Gastroesophageal sphincter (tissue), 3 donors: ENCODE measurements around the gene ANK2.

Experiments used
- CTCF ChIP-seq, 4 experiments: fragments of 200-600 bp in 2 of 4; fragments of 450-650 bp in 2 of 4; sonication (generic) in 1 of 4; IDR thresholded peaks; one replicate each; pipeline ENCODE4 v1.5.1; 2017 to 2019; ENCODE audit warnings: antibody characterized with exemption in 4 of 4, mild to moderate bottlenecking in 2 of 4, moderate library complexity in 2 of 4
- POLR2AphosphoS5 ChIP-seq: sonication (generic); formaldehyde crosslinking; IDR thresholded peaks from one replicate; pipeline ENCODE4 v1.6.1; 2017; ENCODE audit warnings: antibody characterized with exemption

GRCh38 chr4:113311047-113311446 lies 261.6 kb downstream of the ANK2 start:
- TF ChIP-seq CTCF (IDR thresholded peaks at IDR 0.05): no peak
- TF ChIP-seq POLR2AphosphoS5: no peak
